Measurements from ENCODE around the gene PTPRM.
"Not testable (repeated sequence)": the region's sequence is repeated elsewhere in the genome, so short reads cannot be mapped to it uniquely, and the experiment has no call there.

PTPRM gene

GRCh38 chr18:8427339-8427738, 860.2 kb downstream of the PTPRM start:
- no peak for DNase-seq (ENCODE audit: low read depth in 2 of 2)

GRCh38 chr18:8428951-8429350, 861.8 kb downstream of the PTPRM start:
- no peak for DNase-seq (ENCODE audit: low read depth in 2 of 2)

GRCh38 chr18:8431036-8431435, 863.9 kb downstream of the PTPRM start:
- no peak for DNase-seq (ENCODE audit: low read depth in 2 of 2)

GRCh38 chr18:8433323-8433722, 866.2 kb downstream of the PTPRM start:
- DNase-seq (ENCODE audit: low read depth in 2 of 2), result no peak

DNA sequence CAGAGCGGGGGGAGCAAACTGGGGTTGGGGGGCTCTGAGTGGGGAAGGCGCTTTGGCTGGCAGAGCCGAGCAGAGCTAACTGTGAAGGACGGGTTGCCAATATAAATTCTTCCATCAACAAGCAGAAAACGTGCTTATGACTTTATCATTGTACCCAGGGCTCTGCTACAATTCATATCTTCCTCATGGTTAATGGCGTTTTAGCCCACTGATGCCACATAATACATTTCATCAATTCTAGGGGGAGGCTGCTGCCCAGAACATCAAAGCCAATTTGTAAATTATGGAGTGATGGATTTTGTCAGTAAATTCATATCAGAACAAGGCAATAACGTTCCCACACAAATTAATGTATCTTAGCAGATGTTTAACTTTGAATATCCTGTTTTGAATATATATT, 866.7 kb downstream of the PTPRM start:
- no peak for DNase-seq (ENCODE audit: low read depth in 2 of 2)

DNA sequence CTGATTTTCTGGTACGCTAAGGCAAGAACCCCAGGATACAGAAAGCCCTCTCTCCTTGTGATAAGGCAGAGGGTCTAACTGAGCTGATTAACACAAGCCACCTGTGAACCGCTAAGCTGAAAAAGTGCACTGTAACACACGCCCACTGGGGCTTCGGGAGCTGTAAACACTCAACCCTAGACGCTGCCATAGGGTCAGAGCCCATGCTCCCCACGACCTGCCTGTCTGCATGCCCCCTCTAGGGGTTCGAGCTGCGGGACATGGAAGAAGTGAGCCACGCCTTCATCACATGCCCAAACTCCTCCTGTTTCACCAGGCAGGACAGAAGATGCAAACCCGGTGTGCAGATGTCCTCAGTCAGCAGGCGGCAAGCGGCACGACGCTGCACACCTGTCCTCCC, 868.3 kb downstream of the PTPRM start:
- DNase-seq (ENCODE audit: low read depth in 2 of 2), result no peak

GRCh38 chr18:8439055-8439454, 871.9 kb downstream of the PTPRM start:
- DNase-seq (ENCODE audit: low read depth in 2 of 2), result no peak

DNA sequence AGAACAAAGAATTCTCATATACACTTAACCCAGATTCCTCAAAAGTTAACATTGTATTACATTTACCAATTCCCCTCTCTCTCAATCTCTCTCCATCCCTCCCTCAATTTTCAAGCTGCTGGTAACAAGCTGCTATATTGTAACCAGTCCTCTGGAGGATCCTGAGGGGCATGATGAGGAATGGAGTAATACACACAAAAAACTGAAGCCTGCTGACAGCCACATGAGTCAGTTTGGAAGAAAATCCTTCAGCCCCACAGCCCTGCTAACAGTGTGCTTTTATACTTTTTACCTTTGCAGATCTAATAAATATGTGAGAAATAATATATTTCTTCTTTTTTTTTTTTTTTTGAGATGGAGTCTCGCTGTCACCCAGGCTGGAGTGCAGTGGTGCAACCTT, 876.4 kb downstream of the PTPRM start:
- DNase-seq (ENCODE audit: low read depth in 2 of 2), result no peak

DNA sequence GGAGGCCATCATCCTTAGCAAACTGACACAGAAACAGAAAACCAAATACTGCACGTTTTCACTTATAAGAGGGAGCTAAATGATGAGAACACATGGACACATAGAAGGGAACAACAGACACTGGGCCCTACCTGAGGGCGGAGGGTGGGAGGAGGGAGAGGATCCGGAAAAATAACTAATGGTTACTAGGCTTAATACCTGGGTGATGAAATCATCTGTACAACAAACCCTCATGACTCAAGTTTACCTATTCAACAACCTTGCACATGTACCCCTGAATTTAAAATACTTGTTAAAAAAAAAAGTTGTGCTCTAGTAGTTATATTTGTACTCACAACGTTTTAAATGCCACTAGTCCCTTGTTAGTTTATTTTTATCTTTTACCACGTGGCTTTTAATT, 879.8 kb downstream of the PTPRM start:
- not testable (repeated sequence) for DNase-seq (ENCODE audit: low read depth in 2 of 2)

DNA sequence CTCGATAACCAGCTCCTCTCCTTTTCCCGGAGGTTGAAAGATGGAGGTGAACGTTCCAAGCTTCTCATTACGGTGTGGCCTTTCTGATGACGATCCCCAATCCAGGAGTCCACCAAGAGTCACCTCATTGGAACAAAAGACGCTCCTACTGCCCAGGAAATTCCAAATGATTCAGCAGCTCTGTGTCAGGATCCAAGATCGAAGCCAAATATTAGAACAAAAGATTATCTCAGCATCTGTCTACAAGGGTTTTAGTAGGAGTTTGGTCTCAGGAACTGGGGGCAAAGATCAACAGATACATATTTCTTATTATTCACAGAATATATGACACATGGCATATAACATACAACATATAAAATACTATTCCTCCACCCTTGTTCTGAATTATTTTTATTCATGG, 881.0 kb downstream of the PTPRM start:
- DNase-seq (ENCODE audit: low read depth in 2 of 2), result no peak

DNA sequence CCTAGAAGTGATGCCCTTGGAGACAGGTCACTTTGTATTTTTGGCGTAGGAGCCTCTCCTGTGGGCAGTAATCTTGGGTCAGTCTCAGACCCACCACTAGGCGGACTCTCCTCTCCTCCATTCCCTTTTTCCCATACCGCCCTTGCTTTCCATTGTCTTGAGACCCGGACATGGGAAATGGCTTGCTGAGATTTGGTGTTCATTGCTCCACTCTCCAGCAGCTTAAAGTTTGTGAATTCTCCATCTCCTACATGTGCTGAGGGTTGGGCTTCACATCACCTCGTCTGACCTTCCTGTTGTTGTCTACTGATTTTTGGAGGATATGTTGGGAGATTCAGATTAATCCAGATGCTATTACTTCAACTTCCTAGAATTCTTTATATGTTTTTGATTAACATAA, 882.9 kb downstream of the PTPRM start:
- no peak for DNase-seq (ENCODE audit: low read depth in 2 of 2)

DNA sequence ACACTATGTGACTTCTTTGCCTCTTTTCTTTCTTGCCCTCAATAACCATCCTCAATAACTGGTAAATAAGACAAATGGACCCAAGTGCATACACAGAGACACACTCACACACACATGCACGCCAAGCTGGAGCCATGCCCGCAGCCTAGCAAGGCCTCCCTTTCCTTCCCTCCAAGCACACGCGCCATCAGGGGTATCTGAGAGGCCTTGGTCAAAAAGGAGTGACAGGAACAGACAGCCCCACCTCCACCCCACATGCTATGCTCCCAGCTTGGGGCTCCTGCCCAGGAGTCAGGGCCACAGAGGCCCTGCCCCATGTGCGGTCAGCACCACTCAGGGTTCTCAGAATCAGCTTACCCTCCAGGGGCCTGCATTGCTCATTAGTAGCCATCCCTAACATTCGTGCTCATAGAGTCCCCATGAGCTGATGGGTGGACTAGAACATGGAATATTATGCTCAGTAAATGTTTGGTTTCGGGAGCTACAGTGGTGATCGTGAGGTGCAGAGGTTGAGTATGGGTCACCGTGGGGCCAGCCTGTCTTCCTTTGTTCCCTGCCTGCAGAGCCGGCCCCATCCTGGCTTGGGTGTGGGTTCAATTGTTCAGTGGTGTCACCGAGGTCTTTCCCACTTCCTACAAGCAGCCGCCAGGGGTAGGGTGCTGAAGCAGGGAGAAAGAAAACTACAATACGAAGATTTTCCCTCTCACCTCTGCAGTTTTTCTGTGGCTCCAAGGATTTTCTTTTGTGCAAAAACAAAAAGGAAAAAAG, 884.0 kb downstream of the PTPRM start:
- no peak for DNase-seq (ENCODE audit: low read depth in 2 of 2)

- no peak for DNase-seq (ENCODE audit: low read depth in 2 of 2)
Measured at GRCh38 chr18:8453528-8453927, 886.4 kb downstream of the PTPRM start.

- no peak for DNase-seq (ENCODE audit: low read depth in 2 of 2)
Measured at GRCh38 chr18:8454136-8454535, 887.0 kb downstream of the PTPRM start.

DNA sequence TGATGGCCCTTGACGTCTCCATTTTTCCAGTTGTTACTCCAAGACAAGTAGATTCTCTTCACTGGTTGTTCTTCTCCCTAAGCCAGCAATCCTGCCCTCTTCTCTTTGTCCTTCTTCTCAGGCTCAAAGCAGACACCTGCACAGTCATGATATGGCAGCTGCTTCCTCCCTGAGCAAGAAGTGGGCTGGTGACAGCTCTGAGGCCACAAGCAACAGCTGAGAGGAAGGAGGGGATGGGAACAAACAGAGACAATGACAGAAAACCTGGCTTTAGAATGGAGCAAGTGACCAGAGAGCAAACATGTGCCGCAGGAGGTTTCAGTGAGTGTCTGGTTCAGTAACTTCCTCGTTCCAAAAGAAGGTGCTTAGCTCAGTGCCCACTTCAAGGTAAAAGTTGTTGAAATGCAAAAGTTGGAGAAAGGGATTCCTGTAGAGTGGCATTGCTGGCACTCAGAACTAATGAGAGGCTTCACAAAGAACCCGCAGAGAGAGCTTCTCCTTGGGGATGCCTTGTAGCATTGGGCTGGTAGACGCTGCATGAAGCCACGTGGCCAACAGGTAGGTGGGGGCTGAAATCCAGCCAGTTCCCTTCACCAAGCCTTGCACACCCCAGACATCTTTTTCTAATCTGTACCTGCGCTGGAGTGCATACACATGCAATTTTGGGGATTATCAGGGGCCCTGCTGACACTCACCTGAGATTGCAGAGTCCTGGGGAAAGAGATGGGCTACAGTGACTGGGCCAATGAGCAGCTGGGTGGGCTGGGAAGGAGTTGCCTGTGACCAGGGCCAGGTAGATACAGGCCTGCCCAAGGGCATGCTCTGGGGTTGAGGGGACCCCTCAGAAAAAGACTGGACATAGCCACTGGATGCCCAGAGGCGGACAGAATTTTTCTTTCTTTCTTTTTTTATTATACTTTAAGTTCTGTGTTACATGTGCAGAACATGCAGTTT, 888.8 kb downstream of the PTPRM start:
- DNase-seq (ENCODE audit: low read depth in 2 of 2), result no peak
